Activated CD4-positive, alpha-beta T cell treated with anti-CD3 and anti-CD28 coated beads, Interleukin-2, amount 10 ng/mL, durations not matched to agents 24 days and 14 days (primary cell): Measurements from ENCODE around the gene SPANXB1. TPM values are rescaled to one million over a fixed set of nuclear protein-coding genes. Genes with fewer than 3 reads are reported as not detected.
"Not testable (repeated sequence)": the region's sequence is repeated elsewhere in the genome, so short reads cannot be mapped to it uniquely, and the experiment has no call there.

ENCODE experiments used
- DNase-seq: peaks from one replicate; pipeline ENCODE4 v3.0.0; 2022
- H3K27ac Mint-ChIP-seq: one replicate; pipeline ENCODE4 v1.8.0; 2022; ENCODE audit warnings: mild to moderate bottlenecking, mixed read lengths
- H3K27me3 Mint-ChIP-seq: one replicate; pipeline ENCODE4 v1.8.0; 2022; ENCODE audit warnings: mixed read lengths
- H3K36me3 Mint-ChIP-seq: one replicate; pipeline ENCODE4 v1.8.0; 2022; ENCODE audit warnings: low read depth, mild to moderate bottlenecking, mixed read lengths
- H3K4me1 Mint-ChIP-seq: one replicate; pipeline ENCODE4 v1.8.0; 2021; ENCODE audit warnings: mixed read lengths
- H3K4me3 Mint-ChIP-seq: one replicate; pipeline ENCODE4 v1.8.0; 2022; ENCODE audit warnings: mild to moderate bottlenecking, moderate library complexity, mixed read lengths
- H3K9me3 Mint-ChIP-seq: one replicate; pipeline ENCODE4 v1.8.0; 2021; ENCODE audit warnings: mixed read lengths
- intact Hi-C: fragments of 100-400 bp; cut with micrococcal nuclease; formaldehyde crosslinking; loops from one replicate; pipeline ENCODE4 v1.15.1; 2023
- total RNA-seq: library from RNA; stranded (reverse); gene quantifications from 2 replicates; pipeline ENCODE4 v1.2.3, GENCODE V29; 2022

Gene SPANXB1
- not detected in 2 replicates for total RNA-seq

GRCh38 chrX:141002568-141002967, at the start of gene SPANXB1:
Gene SPANXB1 (plus strand): TSS chrX:141002594. CDS start chrX:141002694, 100 bp downstream.
- DNase-seq, H3K4me1 Mint-ChIP-seq, H3K4me3 Mint-ChIP-seq, intact Hi-C loops, H3K36me3 Mint-ChIP-seq, H3K9me3 Mint-ChIP-seq, H3K27ac Mint-ChIP-seq, H3K27me3 Mint-ChIP-seq: not testable (repeated sequence)

GRCh38 chrX:140967036-140967435, 35.4 kb upstream of the SPANXB1 start:
- no peak for DNase-seq
- Mint-ChIP-seq H3K36me3 (no peaks in the 10 kb centered on the region), H3K4me1 (no peaks in the 10 kb centered on the region), H3K9me3 (peaks cover under 1% of the 10 kb centered on the region), H3K4me3 (no peak overlapping the region), H3K27me3 (no peaks in the 10 kb centered on the region), H3K27ac (no peak overlapping the region)
- intact Hi-C loops: no loop called here

- no peaks in the 10 kb centered on the region for H3K36me3 Mint-ChIP-seq
- no peak overlapping the region for H3K27ac Mint-ChIP-seq
- no peak for DNase-seq
- intact Hi-C loops: no loop called here
- H3K4me1 Mint-ChIP-seq: no peaks in the 10 kb centered on the region
- H3K4me3 Mint-ChIP-seq: no peak overlapping the region
- no peaks in the 10 kb centered on the region for H3K9me3 Mint-ChIP-seq
- no peaks in the 10 kb centered on the region for H3K27me3 Mint-ChIP-seq
These were observed 31.1 kb upstream of the SPANXB1 start for GRCh38 chrX:140971099-140971795.

GRCh38 chrX:140975472-140975871, 26.9 kb upstream of the SPANXB1 start:
- Mint-ChIP-seq H3K9me3 (no peaks in the 10 kb centered on the region), H3K27me3 (no peaks in the 10 kb centered on the region), H3K36me3 (no peaks in the 10 kb centered on the region), H3K4me1 (no peaks in the 10 kb centered on the region), H3K27ac (no peak overlapping the region), H3K4me3 (no peak overlapping the region)
- intact Hi-C loops: no loop called here
- no peak for DNase-seq

- Mint-ChIP-seq H3K4me1 (no peaks in the 10 kb centered on the region), H3K27me3 (no peaks in the 10 kb centered on the region), H3K9me3 (no peaks in the 10 kb centered on the region), H3K27ac (no peak overlapping the region), H3K4me3 (no peak overlapping the region), H3K36me3 (no peaks in the 10 kb centered on the region)
- DNase-seq: no peak
- intact Hi-C loops: no loop called here
These were observed 22.1 kb upstream of the SPANXB1 start for GRCh38 chrX:140980271-140980670.

- Mint-ChIP-seq H3K27ac (no peak overlapping the region), H3K4me1 (no peaks in the 10 kb centered on the region), H3K36me3 (no peaks in the 10 kb centered on the region), H3K27me3 (no peaks in the 10 kb centered on the region), H3K4me3 (no peak overlapping the region), H3K9me3 (no peaks in the 10 kb centered on the region)
- DNase-seq: no peak
- intact Hi-C loops: no loop called here
These were observed 18.7 kb upstream of the SPANXB1 start for GRCh38 chrX:140983730-140984129.

- H3K4me1 Mint-ChIP-seq, H3K9me3 Mint-ChIP-seq, intact Hi-C loops, H3K27me3 Mint-ChIP-seq, H3K36me3 Mint-ChIP-seq, H3K4me3 Mint-ChIP-seq, DNase-seq, H3K27ac Mint-ChIP-seq: not testable (repeated sequence)
These were observed 2.8 kb downstream of the SPANXB1 start for GRCh38 chrX:141005243-141005642.

- not testable (repeated sequence) for H3K27me3 Mint-ChIP-seq
These were observed 41.9 kb downstream of the SPANXB1 start for GRCh38 chrX:141044246-141044645.

GRCh38 chrX:141049878-141050277, 47.5 kb downstream of the SPANXB1 start:
- H3K27ac Mint-ChIP-seq, H3K9me3 Mint-ChIP-seq, H3K4me1 Mint-ChIP-seq, H3K4me3 Mint-ChIP-seq, DNase-seq, H3K27me3 Mint-ChIP-seq, intact Hi-C loops, H3K36me3 Mint-ChIP-seq: not testable (repeated sequence)

More at GRCh38 chrX:141044246-141044645, 41.9 kb downstream of the SPANXB1 start:
- H3K36me3 Mint-ChIP-seq, H3K4me1 Mint-ChIP-seq, H3K9me3 Mint-ChIP-seq, H3K27ac Mint-ChIP-seq, DNase-seq, H3K4me3 Mint-ChIP-seq, intact Hi-C loops: not testable (repeated sequence)

GRCh38 chrX:141052098-141052497, 49.7 kb downstream of the SPANXB1 start:
- H3K4me1 Mint-ChIP-seq, DNase-seq, intact Hi-C loops, H3K36me3 Mint-ChIP-seq, H3K9me3 Mint-ChIP-seq, H3K27me3 Mint-ChIP-seq, H3K4me3 Mint-ChIP-seq, H3K27ac Mint-ChIP-seq: not testable (repeated sequence)

Other genes with a start within 250 kb of the SPANXB1 start
- gene LDOC1, start 174.5 kb downstream of the SPANXB1 start, total RNA-seq: 4.4 and 7.1 TPM in 2 replicates
- gene SPANXC, start 239.9 kb downstream of the SPANXB1 start, total RNA-seq: not detected in 2 replicates